Measurements from ENCODE around the gene HS3ST3A1.

HS3ST3A1 gene

DNA sequence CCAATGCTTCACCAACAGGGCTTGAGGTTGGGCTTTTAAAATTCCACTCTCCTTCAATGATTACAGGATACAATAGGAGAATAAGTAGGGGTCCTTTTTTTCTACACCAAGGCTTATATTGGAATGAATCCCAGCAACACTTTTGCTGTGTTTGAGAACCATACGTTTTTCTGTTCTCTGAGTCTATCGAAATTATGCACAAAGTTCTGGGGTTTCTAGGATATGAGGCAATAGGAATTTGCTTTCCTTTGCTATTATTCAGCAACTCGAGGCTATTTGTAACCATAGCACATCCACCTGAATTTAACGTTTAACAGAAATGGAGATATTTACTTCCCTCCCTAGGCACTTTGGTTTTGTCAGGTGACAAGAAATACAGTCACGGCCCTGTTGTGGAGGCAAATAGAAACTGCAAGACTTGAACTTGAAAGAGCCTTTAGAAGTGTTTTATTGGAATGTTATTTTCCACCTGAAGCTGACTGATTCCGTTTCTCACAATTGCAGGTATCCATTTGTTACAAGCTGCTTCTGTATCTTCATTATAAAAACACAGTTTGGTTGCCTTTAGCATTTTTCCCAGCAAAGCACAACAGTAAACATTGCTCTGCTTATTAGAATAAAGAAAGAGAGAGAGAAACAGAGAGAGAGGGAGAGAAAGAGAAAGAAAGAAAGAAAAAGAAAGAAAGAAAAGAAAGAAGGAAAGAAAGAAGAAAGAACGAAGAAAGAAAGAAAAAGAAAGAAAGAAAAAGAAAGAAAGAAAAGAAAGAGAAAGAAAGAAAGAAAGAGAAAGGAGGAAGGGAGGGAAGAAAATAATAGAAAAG is 109.6 kb downstream of the HS3ST3A1 start:
- DNase-seq (ENCODE audit: low spot score), result no peak

DNA sequence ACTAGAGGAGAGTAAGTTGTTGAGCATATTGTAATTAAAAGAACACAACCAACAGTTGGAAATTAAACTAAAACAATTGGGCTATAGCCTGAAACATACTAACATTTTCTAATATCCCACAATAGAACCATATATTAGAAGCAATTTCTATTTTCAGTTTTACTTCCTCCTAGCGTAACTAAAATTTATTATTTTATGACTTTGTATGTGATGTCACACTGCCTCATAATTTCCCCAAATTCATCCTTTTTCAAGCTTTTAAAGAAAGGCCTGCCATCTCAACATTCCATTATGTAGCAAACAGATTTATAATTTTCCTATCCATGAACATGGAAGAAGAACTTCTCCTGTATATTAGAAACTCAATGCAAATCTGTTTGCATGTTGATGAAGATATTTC is 110.2 kb downstream of the HS3ST3A1 start:
- DNase-seq (ENCODE audit: low spot score), result no peak

DNA sequence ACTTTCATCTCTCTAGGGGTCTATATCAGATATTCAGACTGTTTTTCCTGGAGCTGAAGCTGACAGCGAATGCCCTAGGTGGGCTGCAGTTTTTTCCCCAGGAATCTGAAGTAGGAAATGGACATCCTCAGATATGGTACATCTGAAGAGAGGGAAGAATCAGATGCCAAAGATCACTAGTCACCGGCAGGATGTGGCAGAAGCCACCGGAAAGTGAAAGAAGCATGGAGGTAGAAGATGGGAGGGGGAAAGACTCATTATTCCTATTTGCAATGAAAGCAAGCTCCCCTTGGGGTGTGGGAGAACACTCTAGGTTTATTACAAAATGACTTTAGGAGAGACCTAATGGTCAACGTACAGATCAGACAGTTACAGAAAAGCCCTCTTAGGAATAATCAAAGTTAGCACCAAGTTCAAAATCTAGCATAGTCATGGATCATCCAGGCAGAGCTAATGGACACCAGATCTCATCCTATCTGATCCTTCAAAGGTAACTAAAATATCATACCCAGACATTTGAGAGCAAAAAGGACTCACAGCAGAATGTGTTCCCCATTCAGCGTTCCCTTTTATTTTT is 110.7 kb downstream of the HS3ST3A1 start:
- DNase-seq (ENCODE audit: low spot score), result no peak

DNA sequence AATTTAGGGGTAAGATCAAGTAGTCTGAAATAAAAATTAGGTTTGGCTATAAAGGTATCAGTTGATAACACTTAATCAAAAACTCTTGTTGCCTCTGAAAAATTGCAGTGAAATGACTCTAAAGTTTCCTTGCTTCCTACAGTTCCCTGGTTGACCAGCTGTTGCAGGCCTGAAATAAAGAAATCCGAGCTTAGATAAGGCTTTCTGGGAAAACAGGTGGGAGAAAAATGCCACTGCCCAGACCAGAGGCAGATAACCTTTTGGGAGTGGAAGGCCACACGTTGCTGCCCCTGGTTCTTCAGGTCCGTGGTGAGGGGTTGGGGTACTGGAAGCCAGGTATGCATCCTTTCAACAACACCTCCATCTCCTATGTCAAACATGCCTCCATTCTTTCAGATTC is 111.3 kb downstream of the HS3ST3A1 start:
- DNase-seq (ENCODE audit: low spot score), result peak; percentile 14

DNA sequence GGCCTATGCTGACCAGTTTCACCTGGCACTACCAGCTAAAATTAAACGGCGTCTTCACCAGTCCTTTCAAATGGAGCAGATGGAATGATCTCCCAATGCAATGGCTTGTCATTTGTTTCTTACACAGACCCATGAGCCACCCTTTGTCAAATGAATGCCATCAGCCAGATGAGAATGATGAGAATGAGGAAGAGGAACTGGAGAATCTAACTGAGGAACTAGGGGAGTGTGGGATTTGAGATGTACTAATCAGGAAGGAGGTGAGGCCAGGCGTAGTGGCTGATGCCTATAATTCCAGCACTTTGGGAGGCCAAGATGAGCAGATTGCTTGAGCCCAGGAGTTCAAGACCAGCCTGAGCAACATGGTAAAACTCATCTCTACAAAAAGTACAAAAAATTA is 116.4 kb downstream of the HS3ST3A1 start:
- no peak for DNase-seq (ENCODE audit: low spot score)

DNA sequence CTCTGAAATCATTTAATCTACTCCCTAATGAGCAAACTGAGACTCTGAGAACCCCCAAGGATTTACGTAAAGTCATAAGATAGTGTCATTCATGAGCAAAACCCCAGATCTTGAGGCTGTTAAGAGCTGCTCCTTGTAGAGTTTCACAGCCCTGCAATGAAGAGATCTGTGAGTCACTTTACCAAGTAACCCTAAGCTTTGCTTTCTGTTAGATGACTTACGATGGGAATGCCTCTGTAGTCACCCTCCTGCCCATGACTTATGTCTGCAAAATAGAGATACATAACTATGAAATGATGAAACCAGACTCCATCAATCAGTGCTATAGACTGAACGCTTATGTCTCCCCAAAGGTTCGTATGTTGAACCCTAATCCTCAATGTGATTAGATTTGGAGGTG is 117.7 kb downstream of the HS3ST3A1 start:
- DNase-seq (ENCODE audit: low spot score), result no peak

DNA sequence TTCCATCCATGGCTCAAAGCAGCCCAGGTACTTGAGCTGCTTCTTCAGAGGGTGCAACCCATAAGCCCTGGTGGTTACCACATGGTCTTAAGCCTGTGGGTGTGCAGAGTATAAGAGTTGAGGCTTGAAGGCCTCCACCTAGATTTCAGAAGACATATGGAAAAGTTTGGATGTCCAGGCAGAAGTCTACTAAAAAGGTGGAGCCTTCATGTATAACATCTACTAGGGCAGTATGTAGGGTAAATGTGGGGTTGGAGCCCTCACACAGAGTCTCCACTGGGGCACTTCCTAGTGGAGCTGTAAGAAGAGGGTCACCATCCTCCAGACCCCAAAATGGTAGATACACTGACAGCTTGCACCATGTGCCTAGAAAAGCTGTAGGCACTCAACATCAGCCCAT is 120.9 kb downstream of the HS3ST3A1 start:
- DNase-seq (ENCODE audit: low spot score), result no peak

DNA sequence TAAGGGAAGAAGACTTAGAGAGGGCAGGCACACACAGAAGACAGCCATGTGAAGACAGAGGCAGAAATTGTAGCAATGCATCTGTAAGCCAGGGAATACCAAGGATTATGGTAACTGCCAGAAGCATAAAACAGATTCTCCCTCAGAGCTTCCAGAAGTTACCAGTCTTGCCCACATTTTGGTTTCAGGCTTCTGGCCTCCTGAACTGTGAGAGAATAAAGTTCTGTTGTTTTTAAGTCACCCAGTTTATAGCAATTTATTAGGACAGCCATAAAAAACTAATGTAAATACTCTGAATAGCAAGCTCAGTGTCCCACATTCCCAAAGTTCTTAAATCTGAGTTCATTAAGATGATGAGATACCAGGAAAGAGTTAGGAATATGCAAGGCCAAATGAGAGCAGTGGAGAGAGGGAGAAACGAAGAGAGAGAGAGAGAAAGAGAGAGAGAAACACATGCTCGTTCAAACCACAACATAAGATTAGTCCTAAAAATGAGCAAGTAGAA is 123.4 kb downstream of the HS3ST3A1 start:
- DNase-seq (ENCODE audit: low spot score), result no peak

DNA sequence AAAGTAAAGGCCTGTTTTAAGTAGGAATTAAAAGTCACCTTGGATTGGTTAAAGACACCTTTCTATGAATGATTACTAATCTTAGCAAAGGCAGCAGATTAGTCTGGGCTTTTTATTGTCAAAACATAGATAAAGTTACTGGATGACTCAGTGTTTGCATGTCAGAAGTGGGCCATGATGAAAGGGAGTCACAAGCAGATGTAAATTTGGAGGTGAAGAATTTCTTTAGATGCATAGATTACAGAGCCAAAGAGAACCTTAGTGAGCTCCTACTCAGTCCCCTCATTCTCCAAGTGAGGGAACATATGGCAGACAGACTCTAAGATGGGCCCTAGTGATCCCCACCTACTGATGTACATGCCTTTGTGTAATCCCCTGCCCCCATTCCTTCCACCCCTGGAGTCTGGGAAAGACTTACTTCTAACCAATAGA is 124.5 kb downstream of the HS3ST3A1 start:
- no peak for DNase-seq (ENCODE audit: low spot score)

DNA sequence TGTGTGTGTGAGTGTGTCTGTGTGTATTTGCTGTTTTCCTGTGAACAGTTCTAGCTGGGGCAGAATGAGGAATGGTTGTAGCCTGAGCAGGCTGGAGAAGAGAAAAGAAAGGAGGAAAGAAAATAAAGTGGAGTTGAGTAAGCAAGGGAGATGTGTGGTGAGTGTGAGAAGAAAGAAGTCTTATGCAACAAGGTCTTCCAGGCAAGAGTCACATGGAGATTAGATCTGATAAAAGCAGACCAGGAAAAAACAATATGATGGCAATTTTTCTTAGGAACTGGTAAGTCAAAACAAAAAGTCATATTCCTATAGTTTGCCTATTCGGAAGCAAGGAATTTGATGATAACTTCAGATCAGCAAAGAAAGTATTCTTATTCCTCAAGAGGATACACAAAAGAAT is 125.0 kb downstream of the HS3ST3A1 start:
- no peak for DNase-seq (ENCODE audit: low spot score)

DNA sequence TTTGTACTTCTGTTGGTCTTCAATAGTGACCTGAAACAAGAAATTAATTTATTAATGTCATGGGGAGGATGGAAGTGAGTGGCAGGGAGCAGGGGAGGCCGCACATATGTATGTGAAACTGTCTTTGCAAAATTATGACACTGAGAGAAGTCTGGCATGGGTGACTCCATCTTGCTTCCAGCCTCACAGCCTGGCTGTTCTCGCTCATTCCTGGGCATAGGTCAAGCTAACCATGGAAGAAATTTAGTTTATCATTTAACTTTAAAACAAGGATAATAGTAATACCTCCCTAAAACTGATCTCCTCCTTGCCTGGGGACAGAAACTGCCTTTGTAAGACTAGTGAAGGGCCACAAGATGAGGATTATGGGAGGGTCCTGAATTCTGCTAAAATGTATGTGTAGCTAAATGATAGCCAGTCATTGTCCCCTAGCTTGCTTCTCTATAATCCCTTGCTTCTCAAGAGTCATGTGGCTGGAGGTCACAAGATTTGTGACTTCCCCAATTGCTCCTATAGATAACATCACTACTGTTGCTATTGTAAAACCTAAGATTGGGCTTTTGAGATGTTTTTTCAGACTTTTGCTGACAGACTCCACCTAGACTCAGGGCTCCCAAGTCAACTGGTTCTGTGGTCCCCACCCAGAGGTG is 126.0 kb downstream of the HS3ST3A1 start:
- DNase-seq (ENCODE audit: low spot score), result no peak

DNA sequence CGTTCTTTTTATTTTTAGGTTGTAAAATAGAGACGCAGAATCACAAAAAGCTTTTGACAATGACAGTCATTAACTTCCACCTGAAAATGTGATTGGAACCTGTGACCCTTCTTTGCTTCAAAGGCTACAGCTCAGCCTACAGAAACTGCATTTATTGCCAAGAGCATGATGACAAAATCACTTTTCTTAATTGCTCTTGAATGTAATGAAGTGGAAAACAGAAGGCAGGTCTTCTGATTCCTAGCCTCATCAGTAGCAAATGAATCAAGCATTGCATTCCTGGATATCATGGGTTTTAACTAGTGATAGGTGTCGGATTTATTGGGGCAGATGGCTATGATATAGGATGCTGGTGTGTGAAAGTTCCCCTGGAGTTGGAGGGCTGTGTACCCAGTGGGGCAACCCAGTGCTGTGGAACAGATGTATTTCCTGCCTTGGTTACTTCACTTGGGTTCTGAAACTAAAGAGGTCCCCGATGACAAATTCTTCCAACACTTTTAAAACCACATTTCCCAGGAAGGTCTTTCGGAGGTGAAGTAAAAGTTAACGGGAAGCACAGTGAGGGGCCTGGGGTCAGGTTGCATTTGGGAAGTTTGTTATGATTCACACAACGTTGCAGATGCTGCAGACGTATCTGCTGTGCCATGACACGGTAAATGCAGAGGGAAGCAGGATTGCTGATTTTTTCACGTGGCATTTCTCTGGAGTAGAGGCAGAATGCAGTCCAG is 127.5 kb downstream of the HS3ST3A1 start:
- DNase-seq (ENCODE audit: low spot score), result no peak

DNA sequence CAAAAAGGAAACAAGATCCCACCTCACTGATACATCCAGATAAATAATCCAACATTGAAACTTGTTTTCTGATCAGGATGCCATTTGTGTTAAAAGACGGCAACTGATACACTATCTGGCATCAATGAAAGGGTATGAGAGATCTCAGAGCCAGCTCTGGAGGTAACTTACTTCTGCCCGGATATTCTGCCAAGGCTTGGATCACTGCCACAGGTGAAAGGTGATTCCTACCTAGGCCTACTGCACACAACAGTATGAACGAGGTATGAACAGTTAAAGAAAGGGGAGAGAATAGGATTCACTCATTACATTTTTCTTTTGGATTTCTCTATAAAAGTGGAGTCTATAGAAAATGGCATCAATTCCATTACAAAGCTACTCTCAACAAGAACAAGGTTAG is 136.1 kb downstream of the HS3ST3A1 start:
- DNase-seq (ENCODE audit: low spot score), result no peak

DNA sequence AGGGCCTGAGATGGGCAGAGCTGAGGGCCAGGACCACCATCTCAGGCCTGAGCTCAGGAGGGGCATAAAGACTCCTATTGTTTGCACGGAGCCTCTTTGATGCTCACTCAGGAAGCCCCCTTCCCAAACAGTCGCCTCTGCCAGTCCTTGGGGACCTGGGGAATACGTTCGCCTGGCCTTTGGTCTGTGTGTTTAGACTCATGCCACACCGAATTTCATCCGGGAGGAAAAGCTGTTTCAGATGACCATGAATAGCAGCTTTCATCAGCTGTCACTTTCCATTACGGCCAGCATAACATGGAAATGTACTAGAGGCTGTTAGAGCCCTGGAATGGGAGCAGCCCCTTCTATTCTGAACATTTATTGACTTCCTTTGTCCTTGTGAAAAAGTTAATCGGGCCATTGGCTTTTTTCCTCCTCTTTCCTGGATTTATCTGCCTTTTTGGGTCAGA is 139.0 kb downstream of the HS3ST3A1 start:
- no peak for DNase-seq (ENCODE audit: low spot score)

DNA sequence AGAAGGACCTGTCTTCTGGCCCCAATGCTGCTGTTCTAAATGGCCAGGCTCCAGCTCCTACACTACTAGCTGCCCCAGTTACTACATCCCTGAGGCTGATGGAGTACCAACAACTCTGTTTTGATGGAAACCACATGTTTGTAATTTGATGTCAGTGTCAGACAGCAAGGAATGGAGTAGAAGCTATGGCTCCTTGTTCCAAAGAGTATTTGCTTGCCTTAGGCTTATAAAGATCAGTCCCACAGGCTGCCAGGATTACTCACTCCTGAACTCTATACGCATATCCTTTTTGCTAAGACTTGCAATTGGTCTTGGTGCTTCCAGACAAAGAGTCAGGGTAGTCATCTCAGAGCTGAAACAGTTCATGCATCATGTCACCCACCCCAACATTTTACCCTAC is 139.6 kb downstream of the HS3ST3A1 start:
- DNase-seq (ENCODE audit: low spot score), result no peak

DNA sequence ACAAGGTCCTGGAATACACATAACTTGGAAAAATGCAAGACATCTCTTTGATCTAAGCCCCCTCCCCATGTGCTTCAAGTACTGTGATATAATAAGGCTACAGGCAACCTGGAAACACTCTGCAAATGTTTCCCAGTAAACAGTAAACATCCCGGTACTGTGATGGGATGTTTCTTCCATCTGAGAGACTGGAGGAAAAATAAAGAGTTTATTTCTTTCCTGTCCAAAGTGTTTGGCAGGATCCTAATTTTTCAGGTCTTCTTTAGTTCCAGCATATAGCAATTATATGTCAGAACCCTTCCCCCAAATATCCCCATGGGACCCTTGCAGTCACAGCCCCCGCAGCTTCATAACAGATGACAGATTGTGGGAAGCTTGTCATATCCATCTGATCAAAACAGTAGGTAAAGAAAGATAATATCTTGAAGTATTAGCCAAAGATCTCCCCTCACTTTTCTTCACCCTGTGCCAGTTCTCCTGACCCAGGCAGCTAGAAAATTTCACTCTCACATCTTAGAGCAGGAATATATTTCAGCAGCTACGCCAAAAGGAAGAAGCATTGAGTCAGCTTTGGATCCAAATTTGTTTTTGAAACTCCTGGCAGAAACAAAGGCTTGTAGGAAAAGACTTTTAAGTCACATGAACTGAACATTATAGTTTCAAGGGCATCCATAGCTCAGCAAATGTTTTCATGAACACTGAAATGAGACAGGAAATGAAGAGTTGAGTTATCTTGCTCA is 141.3 kb downstream of the HS3ST3A1 start:
- DNase-seq (ENCODE audit: low spot score), result no peak

DNA sequence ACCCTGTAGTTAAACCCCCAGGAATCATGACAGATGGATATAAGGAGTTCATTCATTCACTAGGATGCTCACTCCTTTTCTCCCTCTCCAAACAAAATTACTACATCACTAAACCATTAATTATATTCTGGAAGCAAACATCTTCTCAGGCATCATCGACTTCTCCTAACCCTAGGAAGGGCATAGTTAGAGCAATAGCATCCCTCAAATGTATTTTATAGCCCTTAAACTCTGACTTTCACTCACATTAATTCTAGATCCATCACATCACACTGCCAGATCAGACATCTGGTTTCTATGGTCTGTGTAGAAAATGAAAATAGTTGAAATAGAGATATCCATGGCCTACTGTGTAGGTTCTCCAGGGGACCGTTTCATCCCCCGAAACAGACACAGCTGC is 143.9 kb downstream of the HS3ST3A1 start:
- DNase-seq (ENCODE audit: low spot score), result no peak

All from iPS-NIHi11 (cell line).